HG03432 (cell line): ENCODE data around the gene RBM26.
A peak's percentile ranks its signal among the peaks of the same experiment; 100 is the strongest.

Source experiments
- ATAC-seq: cut with Tn5 transposase; IDR thresholded peaks from one replicate; pipeline ENCODE4 v1.9.1; 2021; ENCODE audit warnings: mild to moderate bottlenecking, moderate library complexity; ENCODE audit not compliant: unreplicated experiment

Gene RBM26

DNA sequence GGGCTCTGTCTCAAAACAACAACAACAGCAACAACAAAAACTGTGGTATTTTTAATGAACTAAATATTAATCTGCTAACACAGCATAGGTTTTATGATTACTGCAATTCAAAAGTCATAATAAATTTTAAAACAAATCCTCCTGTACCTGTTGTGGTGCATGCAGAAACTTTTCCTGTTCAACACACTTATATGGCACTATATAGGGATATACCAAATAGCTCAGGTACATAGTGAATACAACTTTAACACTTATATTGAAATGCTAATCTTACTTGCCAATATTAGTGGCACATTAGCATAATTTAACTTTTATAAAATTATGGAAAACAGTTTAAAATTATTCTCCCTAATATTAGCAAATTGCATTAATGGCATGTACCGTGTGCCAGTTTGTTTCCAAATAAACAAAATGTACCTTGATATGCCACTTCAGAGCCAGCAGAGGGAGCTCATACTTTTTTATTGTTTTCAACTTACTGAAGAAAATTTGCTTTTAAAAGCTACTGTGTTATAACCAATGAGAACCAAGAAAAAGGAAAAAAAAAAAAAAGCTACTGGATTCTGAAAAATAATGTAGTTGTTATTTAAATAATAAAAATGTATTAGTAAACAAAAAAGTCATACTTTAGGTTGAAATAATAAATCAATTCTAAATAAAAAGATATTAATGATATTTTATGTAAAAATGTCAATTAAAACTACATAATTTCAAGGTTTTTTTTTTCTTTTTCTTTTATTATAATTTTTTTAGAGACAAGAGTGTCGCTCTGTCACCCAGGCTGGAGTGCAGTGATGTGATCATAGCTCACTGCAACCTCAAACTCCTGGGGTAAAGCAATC lies 18.0 kb upstream of the RBM26 start:
- ATAC-seq: peak; percentile 77

DNA sequence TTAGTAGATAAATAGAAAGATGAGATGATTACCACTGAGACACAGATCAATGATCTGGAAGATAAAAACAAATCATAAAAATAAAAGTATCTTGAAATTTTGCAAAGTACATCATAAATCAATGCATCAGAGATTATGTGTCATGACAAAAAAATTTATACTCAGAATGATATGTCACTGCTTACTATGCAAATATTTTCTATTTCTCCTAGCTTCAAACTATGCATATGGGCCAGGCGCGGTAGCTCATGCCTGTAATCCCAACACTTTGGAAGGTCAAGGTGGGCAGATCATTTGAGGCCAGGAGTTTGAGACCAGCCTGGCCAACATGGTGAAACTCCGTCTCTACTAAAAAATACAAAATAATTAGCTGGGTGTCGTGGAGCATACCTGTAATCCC lies 17.3 kb upstream of the RBM26 start:
- no peak for ATAC-seq

DNA sequence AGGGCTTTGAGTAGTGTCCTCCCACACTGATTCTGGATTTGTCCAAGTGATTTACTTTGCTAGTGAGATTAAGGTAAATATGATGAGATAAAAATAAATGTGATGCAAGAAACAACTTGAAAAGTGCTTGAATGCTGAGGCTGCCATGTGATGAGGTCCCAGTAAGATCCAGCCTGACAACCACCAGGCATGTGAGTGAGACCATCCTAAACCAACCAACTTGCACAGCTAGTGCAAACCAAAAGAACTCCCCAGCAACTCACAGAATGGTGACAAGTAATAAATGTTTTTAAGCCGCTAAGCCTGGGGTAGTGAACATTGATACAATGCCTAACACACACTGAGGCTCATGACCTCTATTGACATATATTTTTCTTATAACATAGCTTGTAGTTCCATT lies 13.3 kb upstream of the RBM26 start:
- ATAC-seq: no peak

DNA sequence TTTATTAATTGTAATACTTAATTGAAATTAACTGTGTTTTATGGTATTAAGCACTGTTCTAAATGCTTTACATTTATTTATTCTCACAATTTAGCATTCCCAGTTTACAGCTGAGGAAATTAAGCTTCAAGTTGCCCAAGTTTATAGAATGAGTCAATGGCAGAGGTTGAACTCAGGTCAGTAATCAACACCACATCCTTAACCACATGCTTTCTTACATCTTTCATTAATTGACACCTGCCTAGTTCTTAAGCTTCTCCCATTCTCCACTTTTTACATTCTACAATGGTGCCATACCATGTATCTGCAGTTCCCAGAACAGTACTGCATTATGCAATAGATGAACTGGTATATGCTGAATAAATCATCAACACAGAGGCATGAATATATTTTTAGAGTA lies 11.7 kb upstream of the RBM26 start:
- ATAC-seq: no peak

DNA sequence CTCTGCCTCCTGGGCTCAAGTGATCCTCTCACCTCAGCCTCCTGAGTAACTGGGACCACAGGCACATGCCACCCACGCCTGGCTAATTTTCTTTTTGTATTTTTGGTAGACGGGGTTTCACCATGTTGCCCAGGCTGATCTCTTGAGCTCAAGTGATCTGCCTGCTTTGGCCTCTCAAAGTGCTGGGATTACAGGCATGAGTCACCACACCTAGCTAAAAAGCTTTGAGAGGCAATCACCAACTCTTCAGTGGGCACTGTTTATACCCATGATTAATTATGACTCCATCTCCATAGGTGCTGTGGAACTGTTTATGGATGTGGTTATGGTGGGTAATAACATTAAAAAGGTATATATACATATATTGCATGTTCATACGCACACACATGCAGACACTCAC lies 7.5 kb upstream of the RBM26 start:
- no peak for ATAC-seq

DNA sequence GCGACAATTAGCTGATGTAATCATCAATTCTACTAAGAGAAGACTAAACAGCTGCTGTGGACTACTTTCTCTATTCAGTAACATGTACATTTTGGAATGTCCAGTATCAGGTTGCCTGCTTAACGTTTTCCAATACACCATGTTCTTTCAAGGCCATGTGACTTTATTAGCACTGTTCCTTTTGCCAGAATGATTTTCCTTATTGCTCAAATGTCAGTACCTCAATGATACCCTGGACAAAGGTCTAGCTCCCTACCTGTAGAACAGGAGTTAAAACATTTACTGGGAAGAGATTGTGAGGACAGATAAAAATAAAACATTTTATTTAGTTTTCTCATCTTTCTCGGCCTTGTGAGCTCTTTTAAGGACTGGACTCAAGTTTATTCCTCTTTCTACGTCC lies 3.8 kb upstream of the RBM26 start:
- no peak for ATAC-seq

DNA sequence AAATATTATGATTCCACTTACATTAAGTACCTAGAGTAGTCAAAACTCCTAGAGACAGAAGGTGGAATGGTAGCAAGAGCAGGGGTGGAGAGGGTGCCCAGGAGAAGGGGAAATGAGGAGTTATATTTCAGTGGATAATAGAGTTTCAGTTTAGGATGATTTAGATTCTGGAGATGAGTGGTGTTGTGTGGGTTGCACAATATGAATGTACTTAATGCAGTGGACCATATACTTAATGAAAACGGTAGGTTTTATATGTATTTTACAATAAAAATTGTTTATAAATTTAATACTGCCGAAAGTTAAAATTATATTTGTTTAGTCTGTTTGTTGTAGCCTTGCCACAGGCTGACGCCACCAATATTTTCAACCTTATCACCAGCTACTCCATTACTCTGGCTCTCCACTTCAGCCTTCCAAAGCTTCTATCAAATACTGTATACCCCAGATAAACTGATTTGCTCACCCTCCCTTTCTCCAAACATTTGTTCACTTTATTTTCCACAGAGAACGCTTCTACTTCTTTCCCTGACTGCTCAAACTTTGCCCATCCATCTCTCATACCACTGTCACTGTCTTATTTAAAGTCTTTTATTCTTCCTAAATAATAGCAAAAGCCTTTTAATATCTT lies 1.4 kb upstream of the RBM26 start:
- no peak for ATAC-seq

DNA sequence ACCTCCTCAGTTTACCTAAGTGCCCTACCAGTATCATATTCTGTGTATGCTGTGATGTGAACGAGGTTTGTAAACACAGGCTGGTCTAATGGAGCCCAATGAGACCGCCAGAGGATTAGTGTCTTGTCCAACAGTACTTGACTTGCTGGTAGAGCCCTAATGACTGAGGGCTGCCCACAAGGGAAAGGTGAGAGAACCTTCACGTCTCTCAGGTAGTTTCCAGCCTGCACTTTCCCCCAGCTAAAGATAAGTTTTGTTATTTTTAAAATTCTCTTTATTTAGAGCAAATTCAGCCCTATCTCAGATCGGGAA lies 498 bp upstream of the RBM26 start:
- peak; percentile 36 for ATAC-seq

DNA sequence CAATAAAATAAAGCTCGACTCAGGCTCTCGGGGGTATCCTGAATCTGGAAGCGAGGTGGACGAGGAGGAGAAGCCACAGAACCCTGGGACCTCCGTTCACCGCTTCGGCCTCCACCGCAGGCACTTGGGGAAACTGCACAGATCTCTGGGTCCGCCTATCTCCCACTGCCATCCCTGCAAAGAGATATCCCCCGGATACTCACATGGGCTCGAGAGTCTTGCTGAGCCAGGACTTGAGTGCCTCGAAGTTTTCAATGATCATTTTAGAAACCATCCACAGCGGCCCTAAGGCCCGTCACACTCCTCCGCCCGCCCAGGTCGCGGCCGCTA lies 589 bp downstream of the RBM26 start:
- peak; percentile 53 for ATAC-seq

DNA sequence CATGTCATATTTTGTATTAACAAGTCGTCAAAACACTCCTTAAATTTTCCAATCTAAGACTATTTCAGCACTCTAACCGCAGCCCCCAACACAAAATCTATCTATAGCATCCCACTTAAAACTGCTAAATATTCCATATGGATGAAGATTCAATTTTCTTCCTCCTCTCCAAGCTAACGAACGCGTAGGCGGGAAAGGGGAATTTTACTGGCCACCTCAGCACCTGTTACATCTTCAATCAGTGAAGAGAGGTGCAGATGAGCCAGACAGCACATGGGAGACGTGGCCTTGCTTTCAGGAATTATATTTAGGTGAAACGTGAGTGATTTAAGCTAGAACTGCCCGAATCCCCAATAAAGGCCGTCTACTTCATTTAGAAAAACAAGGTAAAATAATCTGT lies 1.1 kb downstream of the RBM26 start:
- ATAC-seq: no peak

DNA sequence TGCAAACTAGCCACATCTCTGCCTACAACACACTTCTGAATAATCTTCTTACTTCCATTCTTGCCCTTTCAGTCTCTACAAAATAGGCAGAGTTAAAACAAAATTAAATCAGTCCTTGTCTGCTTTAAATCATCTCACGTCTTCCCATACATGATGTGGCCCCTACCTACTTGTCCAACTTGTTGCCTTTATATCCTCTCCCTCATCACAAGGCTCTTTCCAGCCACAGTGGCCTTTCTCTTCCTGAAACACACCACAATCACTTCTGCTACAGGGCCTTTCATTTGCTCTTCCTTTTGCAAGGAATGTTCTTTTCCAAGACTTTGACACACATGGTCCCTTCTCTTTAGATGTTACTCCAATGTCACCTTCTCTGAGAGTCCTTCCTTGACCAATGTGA lies 1.7 kb downstream of the RBM26 start:
- no peak for ATAC-seq

DNA sequence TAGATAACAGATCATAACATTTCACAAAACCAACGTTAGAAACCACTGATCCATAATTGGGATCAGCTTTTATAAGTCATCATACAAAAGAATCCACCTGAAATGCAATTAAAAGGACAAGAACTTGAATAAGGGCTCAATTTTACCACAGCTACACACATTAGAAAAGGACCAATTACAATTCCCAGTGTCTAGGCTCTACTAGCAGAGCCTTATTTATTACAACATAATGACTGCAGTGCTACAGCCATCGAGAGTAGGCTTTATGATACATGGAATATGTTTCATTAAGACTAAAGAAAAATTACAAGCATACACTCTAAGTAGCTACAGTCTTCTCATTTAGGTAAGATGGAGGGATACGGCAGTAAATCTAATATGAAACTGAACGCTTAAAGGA lies 2.9 kb downstream of the RBM26 start:
- ATAC-seq: no peak

DNA sequence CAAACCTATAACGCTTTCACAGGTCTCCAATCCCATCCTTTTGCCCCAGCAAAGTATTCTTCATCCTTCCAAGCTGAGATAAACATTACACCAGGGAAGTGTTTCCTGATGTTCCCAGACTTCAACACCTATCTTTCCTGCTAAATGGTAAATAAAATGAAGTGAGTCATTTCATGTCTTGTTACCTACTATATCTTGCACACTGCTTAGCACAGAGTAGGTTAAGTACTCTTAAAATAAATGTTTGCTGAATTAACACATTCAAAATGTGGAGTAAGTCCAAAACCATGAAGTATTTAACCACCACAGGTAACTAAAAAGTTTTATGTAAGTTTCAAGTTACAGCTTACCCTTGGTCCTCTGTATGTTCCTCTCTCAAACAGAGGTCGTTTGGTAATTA lies 3.4 kb downstream of the RBM26 start:
- no peak for ATAC-seq

DNA sequence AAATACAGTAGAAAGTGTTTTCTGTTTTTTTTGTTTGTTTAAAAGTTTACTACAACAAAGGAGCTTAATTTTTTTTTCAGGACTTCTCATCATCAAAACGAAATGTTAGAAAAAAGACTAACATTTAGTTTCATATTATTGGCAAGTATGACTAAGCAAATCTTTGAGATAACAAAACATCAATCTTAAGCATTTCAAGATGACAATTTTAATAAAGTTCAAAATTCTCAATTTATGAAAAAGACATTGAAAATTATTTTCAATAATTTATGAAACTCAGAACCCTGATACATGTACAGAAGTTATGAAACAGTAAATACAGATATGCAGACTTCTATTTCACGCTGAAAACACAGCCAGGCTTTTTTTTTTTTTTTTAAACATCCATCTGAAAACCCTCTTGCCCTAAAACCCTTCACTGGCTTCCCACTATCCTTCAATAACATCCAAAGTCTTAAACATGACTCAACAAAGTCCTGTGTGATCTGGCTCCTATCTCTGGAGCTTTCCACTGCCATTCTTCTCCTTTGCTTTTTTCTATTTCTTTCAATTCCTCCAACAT lies 3.9 kb downstream of the RBM26 start:
- no peak for ATAC-seq

DNA sequence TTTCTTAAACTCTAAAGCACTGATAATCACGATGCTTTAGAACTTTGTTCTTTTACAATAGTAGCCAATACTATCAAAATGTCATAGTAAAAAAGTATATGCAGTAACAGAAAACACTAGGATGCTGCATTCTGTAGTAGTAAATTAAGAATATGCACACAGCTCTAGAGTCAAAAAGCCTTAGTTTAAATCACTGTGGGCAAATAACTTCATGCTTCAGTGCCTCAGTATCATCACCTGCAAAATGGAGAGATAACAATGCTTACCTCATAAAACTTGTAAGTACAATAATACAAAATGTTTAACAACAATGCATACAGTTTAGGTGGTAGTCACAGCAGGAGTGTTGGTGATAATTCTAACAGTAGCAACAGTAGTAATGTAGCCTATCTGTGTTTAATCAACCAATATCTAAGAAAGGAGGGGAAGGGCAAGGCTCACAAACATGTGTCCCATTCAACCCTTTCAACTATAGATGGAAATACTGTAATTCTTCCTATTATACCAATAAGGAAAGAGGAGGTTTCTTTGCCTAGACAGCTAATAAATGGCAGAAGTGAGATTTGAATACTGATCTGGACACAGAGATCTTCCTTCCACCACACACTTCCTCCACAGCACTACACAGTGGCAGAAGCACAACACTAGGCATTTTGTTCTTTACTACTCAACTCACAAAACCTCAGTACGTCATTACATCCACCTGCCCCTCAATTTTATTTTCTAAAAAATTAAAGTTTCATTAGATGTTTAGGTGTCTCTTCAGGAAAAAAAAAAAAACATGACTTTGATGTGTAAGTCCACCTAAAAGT lies 4.6 kb downstream of the RBM26 start:
- ATAC-seq: peak; percentile 35

DNA sequence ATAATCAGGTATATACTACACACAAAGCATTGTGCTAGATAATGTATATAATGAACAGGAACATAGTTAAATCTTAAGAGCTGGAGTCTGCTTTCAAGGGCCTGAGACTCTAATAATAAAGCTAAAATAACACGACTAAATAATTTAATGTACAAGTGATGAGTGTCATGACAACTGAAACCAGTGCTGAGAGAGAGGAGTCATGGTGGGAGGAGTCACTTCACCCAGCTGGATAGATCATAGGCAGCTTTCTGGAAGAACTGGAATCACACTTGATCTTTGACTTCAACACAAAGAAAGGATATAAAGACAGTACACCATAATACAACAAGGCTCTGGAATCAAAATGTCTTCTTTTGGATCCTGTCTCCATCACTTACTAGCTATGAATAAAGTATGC lies 7.1 kb downstream of the RBM26 start:
- ATAC-seq: no peak

DNA sequence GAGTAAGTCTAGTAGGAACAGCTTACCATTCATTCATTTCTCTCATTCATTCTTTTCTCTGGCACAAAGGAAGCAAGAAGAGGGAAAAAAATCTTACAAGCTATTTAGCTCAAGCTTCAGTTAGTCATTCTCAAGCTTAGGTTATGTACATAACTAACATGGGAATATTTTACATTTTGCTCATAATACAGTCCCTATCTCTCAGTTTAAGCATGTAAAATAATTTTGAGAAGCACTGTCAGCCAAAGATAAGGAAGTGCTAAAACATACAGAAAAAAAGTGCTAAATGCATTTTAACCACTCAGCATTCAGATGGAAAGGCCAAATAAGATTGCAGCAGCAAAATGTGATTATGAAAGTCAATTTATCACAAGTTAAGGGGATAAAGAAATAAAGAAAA lies 7.9 kb downstream of the RBM26 start:
- no peak for ATAC-seq

DNA sequence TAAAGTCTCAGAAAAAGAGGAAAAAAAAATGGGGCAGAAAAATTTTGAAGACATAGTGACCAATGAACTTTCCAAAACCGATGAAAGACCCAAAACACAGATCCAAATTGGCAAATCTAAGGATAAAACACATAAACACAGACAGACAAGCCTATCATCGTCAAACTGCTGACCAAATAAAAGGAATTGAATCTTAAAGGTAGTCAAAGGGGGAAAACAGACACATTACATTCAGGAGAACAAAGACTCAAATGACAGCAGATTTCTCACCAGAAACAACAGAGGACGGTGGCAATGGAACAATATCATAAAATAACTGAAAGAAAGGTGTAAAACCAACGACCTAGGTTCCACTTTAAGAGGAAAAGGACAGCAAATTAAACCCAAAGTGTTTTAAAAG lies 10.2 kb downstream of the RBM26 start:
- no peak for ATAC-seq

DNA sequence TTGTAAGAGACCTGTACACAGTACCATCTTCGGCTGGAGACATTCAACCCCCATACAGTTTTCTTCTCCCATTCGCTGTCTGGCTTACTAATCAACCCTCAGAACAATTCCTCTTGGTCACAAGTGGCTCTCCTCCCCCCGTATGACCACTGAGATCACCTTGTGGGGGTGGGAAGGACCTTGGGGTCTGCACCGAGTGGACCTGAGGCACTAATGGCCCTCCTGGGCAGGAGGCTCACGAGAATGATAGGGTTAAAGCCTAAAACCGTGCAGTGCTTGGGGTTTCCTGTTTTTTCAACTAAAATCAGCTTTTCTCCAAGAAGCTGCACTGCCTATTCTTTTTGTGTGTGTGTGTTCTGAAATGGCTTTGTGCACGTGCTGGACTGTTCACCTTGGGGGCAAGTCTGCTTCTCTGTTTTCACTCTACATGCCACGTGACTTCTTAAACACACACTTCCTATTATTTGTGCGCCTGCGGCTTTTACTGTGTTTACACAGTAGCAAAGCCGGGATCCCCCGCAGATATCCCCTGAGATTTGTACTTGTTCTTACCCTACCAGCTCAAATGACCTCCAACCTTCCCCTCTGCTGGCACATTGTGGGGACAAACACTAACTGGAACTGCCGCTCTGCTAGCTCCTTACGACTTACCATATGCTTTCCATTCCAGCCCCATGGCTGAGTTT lies 12.3 kb downstream of the RBM26 start:
- peak; percentile 86 for ATAC-seq

DNA sequence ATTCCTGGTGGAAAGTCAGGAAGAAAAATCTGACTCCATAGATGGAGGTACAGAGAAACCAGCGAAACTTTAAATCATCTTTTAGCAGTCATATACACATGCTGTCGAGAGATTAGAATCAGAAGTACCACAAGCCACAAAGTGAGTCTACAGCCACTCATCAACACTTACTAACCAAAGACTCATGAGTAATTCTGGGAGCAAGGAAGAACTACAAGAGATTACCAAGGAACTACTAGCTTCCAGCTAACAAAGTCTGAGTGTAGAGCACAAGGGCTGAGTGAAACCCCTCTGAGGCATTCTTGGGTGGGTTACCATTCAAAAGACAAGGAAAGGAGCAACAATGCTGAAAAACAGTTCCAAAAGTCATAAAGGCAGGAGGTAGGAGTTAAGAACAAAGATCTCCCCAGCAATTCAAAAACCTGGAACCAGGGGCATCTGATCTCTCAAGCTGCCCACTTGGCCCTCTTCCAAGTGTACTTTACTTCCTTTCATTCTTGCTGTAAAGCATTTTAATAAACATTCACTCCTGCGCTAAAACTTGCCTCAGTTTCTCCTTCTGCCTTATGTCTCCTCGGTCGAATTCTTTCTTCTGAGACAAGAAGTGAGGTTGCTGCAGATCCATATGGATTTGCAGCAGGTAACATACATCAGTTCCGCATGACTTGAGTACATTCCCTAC lies 13.0 kb downstream of the RBM26 start:
- peak; percentile 39 for ATAC-seq

DNA sequence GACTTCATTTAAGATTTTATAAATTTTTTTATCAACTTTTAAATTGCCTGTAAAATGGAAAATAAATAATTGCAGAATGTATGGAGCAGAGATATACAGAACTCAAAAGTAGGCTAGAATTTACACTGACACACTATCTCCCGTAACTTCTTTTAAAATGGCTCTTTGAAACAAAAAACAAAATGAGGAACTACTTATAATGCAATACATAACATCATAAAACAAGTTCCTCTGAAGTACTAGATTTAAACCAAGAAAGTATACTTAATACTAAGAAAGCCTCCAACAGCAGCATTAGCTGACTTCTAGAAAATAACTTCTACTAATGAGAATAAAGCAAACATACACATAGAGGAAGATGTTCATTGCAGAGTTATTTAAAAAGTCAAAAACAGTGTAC lies 17.0 kb downstream of the RBM26 start:
- ATAC-seq: no peak
